CD4-positive, alpha-beta memory T cell (primary cell): Measurements from ENCODE around the gene ADRA2B. TPM values are rescaled to one million over a fixed set of nuclear protein-coding genes. Genes with fewer than 3 reads are reported as not detected.
"Not testable (repeated sequence)": the region's sequence is repeated elsewhere in the genome, so short reads cannot be mapped to it uniquely, and the experiment has no call there.

Experiments
- CTCF ChIA-PET: fragments of 350-600 bp; sonication (Branson Sonifier 250); formaldehyde crosslinking; loops from one replicate; lab custom pipeline; 2021; ENCODE audit warnings: inconsistent platforms; ENCODE audit not compliant: partially characterized antibody; lab: Charles Lee
- POLR2A ChIA-PET: fragments of 350-600 bp; sonication (Branson Sonifier 250); formaldehyde crosslinking; loops from one replicate; lab custom pipeline; 2021; ENCODE audit not compliant: partially characterized antibody; lab: Charles Lee
- DNase-seq, 5 donors: peaks; one replicate each; pipeline versions ENCODE4 v3.0.0 to v3.0.0-alpha.2; 2020 to 2022; ENCODE audit warnings: mixed read lengths in 1 of 5
- H3K27ac ChIP-seq: one replicate; pipeline ENCODE4 v1.7.0; 2013; ENCODE audit warnings: low read depth, low read length
- H3K27me3 ChIP-seq: 2 replicates; pipeline ENCODE4 v1.7.0; 2013; ENCODE audit warnings: mild to moderate bottlenecking, low read length, moderate library complexity; ENCODE audit not compliant: insufficient read depth
- H3K36me3 ChIP-seq: 2 replicates; pipeline ENCODE4 v1.7.0; 2013; ENCODE audit warnings: mild to moderate bottlenecking, low read length, moderate library complexity; ENCODE audit not compliant: insufficient read depth
- H3K4me1 ChIP-seq: 2 replicates; pipeline ENCODE4 v1.7.0; 2013; ENCODE audit warnings: mild to moderate bottlenecking, low read length, moderate library complexity; ENCODE audit not compliant: insufficient read depth
- H3K4me3 ChIP-seq, 2 donors: one replicate each; pipeline ENCODE4 v1.7.0; 2013; ENCODE audit warnings: low read length in 2 of 2, mild to moderate bottlenecking in 1 of 2
- H3K9me3 ChIP-seq, 2 donors: one replicate each; pipeline ENCODE4 v1.7.0; 2013; ENCODE audit warnings: low read length in 2 of 2, control low read depth in 1 of 2; ENCODE audit not compliant: control insufficient read depth in 1 of 2
- H3K27ac Mint-ChIP-seq, 7 donors: one replicate each; pipeline ENCODE4 v1.8.0; 2020 to 2021; ENCODE audit warnings: mixed read lengths in 7 of 7, mild to moderate bottlenecking in 6 of 7, inconsistent platforms in 3 of 7, moderate library complexity in 3 of 7
- H3K27me3 Mint-ChIP-seq, 2 donors: one replicate each; pipeline ENCODE4 v1.8.0; 2020 to 2021; ENCODE audit warnings: mixed read lengths in 2 of 2
- H3K36me3 Mint-ChIP-seq, 2 donors: one replicate each; pipeline ENCODE4 v1.8.0; 2020 to 2021; ENCODE audit warnings: mixed read lengths in 2 of 2, inconsistent platforms in 1 of 2, mild to moderate bottlenecking in 1 of 2
- H3K4me1 Mint-ChIP-seq, 4 donors: one replicate each; pipeline ENCODE4 v1.8.0; 2020 to 2021; ENCODE audit warnings: mixed read lengths in 4 of 4, mild to moderate bottlenecking in 1 of 4
- H3K4me3 Mint-ChIP-seq, 8 donors: one replicate each; pipeline ENCODE4 v1.8.0; 2020 to 2021; ENCODE audit warnings: mixed read lengths in 8 of 8, mild to moderate bottlenecking in 7 of 8, moderate library complexity in 6 of 8, inconsistent platforms in 3 of 8
- H3K9me3 Mint-ChIP-seq, 8 donors: one replicate each; pipeline ENCODE4 v1.8.0; 2020 to 2021; ENCODE audit warnings: mixed read lengths in 8 of 8, mild to moderate bottlenecking in 5 of 8, inconsistent platforms in 3 of 8, moderate library complexity in 1 of 8
- intact Hi-C: fragments of 100-400 bp; cut with micrococcal nuclease; formaldehyde crosslinking; loops from one replicate; pipeline ENCODE4 v1.15.1; 2023
- polyA plus RNA-seq, 2 donors: library from polyadenylated mRNA; unstranded; fragments of 300-500 nt; fragmentation: Illumina TruSeq; gene quantifications; one replicate each; pipeline ENCODE4 v1.2.3, GENCODE V29; 2021
- total RNA-seq, 2 experiments: library from RNA; stranded (reverse); gene quantifications; one replicate each; pipeline ENCODE4 v1.2.3, GENCODE V29; 2021

The ADRA2B gene
- total RNA-seq (not detected), polyA plus RNA-seq (not detected)

DNA sequence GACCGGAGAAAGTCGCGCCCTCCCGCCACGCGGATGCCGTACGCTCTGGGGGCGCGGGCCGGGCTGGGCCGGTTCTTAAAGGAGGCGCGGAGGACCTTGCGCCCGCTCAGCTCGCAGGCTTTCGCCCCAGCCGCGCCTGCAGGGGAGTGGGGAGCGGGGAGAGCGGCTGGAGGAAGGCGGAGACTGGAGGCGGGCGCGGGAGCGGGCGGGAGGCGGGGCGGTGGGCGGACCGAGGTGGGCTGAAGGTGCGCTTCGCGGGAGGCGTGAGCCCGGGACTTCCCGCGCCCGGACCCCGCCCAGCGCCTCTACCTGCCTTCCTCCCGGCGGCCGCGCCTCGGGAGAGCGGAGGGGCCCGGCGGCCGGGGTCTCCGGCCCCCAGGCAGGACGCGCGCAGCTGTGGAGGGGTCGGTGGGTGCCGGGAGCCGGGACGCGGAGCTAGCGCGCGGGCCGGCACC, at the start of gene ADRA2B:
Gene ADRA2B (minus strand): TSS at position 148 of the 455 bp plus-strand sequence. CDS start 422 bp downstream, outside the sequence.
- H3K36me3 ChIP-seq: no peaks in the 10 kb centered on the region
- H3K4me3 ChIP-seq: peak within 1 kb of the TSS in 1 of 2 donors; percentile 55

DNA sequence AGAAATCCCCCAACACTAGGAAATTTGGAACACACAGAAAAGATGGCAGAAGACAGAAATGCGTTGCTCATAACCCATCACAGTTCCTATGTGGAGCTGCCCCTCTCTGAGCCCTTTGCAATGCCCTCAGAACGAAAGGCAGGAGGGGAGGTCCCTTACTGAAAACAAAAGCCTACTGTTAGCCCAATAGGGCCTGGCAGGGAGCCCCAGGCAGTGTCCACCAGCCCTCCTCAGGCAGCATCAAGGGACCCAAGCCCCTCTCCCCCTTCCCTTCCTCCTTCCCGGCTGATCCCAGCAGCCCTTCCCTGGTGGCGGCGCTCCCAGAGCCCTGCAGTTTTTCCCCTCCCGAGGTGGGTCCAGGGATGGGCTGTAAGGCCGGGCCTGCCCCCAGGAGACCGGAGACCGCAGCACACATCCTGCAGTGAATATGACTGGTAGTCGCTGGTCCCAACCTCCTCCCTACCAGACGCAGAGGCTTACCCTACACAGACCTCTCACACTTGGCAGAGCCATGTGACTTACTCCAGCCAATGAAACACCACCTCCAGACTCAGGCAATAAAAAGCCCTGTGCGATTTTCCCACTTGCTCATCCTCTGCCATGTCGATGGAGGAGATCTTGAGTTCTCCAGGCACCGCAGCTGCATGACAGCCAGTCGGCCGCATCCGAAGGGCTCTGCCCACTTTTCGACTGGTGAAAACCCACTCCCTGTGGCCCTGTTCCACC, 48.3 kb upstream of the ADRA2B start:
- Mint-ChIP-seq H3K9me3 (peaks cover 0 to 6% (median 0%) of the 10 kb centered on the region in 8 donors), H3K4me3 (peak overlapping the region; percentile 48 to 86 (median 70)), H3K27ac (peak overlapping the region; percentile 93 to 98 (median 95)), H3K27me3 (no peaks in the 10 kb centered on the region), H3K4me1 (peaks cover 30 to 55% (median 43%) of the 10 kb centered on the region in 4 donors), H3K36me3 (no peaks in the 10 kb centered on the region)
- Histone ChIP-seq H3K4me3 (peak overlapping the region; percentile 20 to 36), H3K36me3 (no peaks in the 10 kb centered on the region), H3K9me3 (no peaks in the 10 kb centered on the region), H3K4me1 (peaks cover 42% of the 10 kb centered on the region), H3K27me3 (no peaks in the 10 kb centered on the region), H3K27ac (peak overlapping the region; percentile 58)
- intact Hi-C loops: loop anchor here (1.0 kb wide), 1 partner anchor 18 kb away; no protein-coding TSS in a partner anchor
- ChIA-PET POLR2A (interaction anchor here (1.0 to 9.8 kb wide), 5 partner anchors 10 to 693 kb away, joined by 3 to 285 read pairs (median 9); partner anchors contain the start of genes ANKRD39 and DUSP2), CTCF (interaction anchor here (2.7 to 7.6 kb wide), 4 partner anchors 9 to 25 kb away, joined by 11 to 60 read pairs (median 32); partner anchors contain the start of gene ASTL)
- peak; percentile 57 to 74 (median 61) for DNase-seq

More for the DNA sequence above, at the start of gene ADRA2B:
- peak; percentile 63 to 83 (median 67) for DNase-seq
- no peaks in the 10 kb centered on the region for H3K36me3 Mint-ChIP-seq
- Histone ChIP-seq H3K27ac (no peak within 1 kb of the TSS), H3K27me3 (no peaks in the 10 kb centered on the region), H3K9me3 (no peaks in the 10 kb centered on the region), H3K4me1 (peaks cover 6% of the 10 kb centered on the region)
- peak within 1 kb of the TSS in 4 of 7 donors; percentile 67 to 84 (median 82) for H3K27ac Mint-ChIP-seq
- no peaks in the 10 kb centered on the region for H3K9me3 Mint-ChIP-seq
- ChIA-PET CTCF (interaction anchor here (0.6 to 3.4 kb wide), 12 partner anchors 11 to 362 kb away, joined by 3 to 36 read pairs (median 4); partner anchors contain the start of genes ANKRD36C and ASTL), POLR2A (interaction anchor here (0.8 to 2.2 kb wide), 6 partner anchors 21 to 124 kb away, joined by 3 to 14 read pairs (median 4); partner anchors contain the start of genes ANKRD36C and ASTL)
- intact Hi-C loops: loop anchor here (2.0 to 10.0 kb wide), 2 partner anchors 92 to 124 kb away; no protein-coding TSS in a partner anchor
- peak within 1 kb of the TSS; percentile 58 to 85 (median 76) for H3K4me3 Mint-ChIP-seq
- H3K27me3 Mint-ChIP-seq: peaks cover 24 to 27% of the 10 kb centered on the region in 2 donors
- H3K4me1 Mint-ChIP-seq: peaks cover 3 to 32% (median 13%) of the 10 kb centered on the region in 4 donors

DNA sequence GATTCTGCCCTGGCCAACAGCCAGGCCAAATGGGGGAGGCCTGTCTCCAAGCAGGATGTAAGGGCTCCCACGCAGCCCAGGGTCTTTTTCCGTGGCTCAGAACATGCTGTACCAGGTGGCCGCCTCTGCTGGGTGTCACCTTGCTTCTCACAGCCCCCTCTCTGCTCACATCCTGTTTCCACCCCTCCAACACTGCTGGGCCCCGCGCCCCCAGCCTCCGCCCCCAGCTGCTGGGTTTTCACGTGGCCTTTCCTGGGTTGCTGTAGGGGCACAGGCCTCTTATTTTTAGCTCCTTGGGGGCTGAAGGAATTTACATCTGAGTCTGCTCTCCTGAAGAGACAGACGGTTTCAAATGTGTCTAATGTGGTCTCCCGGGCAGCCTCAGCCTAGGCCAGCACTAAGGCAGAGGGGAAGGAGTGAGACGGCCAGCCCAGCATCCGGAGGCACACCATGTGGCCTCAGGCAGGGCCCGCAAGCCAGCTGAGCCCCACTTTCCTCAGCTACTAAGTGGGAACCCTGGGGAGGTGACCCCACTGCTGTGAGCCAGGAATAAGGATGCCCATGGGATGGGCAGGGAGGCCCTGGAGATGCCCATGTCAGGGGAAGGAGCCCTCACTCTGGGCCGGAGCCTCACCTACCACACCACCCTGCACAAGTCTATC, 47.5 kb upstream of the ADRA2B start:
- no peaks in the 10 kb centered on the region for H3K9me3 ChIP-seq
- CTCF ChIA-PET: interaction anchor here (2.7 to 7.6 kb wide), 4 partner anchors 10 to 25 kb away, joined by 11 to 60 read pairs (median 32); partner anchors contain the start of gene ASTL
- H3K27ac Mint-ChIP-seq: peak overlapping the region; percentile 93 to 98 (median 95)
- peak; percentile 54 to 76 (median 57) for DNase-seq
- peaks cover 38 to 63% (median 50%) of the 10 kb centered on the region in 4 donors for H3K4me1 Mint-ChIP-seq
- no peaks in the 10 kb centered on the region for H3K36me3 Mint-ChIP-seq
- H3K27me3 ChIP-seq: no peaks in the 10 kb centered on the region
- H3K9me3 Mint-ChIP-seq: peaks cover 0 to 2% (median 0%) of the 10 kb centered on the region in 8 donors
- peak overlapping the region; percentile 58 for H3K27ac ChIP-seq
- H3K4me3 Mint-ChIP-seq: peak overlapping the region in 7 of 8 donors; percentile 48 to 86 (median 71)
- peaks cover 50% of the 10 kb centered on the region for H3K4me1 ChIP-seq
- peak overlapping the region; percentile 20 to 36 for H3K4me3 ChIP-seq
- no peaks in the 10 kb centered on the region for H3K36me3 ChIP-seq
- no peaks in the 10 kb centered on the region for H3K27me3 Mint-ChIP-seq
- POLR2A ChIA-PET: interaction anchor here (1.0 to 9.8 kb wide), 5 partner anchors 10 to 694 kb away, joined by 3 to 285 read pairs (median 9); partner anchors contain the start of genes ANKRD39 and DUSP2
- intact Hi-C loops: loop anchor here (1.0 kb wide), 1 partner anchor 18 kb away; no protein-coding TSS in a partner anchor

DNA sequence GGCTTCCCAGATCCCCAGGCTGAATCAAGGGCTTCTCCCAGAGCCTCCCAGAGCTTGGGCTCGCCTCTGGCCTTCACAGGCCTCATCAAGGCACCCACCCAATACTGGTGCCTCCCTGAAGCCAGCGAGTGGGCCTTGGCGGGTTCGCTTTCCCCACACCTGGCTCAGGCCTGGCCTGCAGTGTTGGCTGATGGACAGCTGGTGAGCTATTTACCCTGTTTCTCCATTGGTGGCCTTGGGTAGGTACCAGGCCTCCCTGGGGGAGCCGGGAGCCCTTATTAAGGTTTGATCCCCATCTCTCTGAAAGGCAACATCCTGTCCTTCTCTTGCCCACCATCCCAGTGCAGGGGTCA, 47.0 kb upstream of the ADRA2B start:
- H3K4me3 ChIP-seq: no peak overlapping the region
- H3K27me3 ChIP-seq: no peaks in the 10 kb centered on the region
- CTCF ChIA-PET: interaction anchor here (2.7 to 7.6 kb wide), 4 partner anchors 10 to 24 kb away, joined by 11 to 60 read pairs (median 32); partner anchors contain the start of gene ASTL
- no peaks in the 10 kb centered on the region for H3K27me3 Mint-ChIP-seq
- POLR2A ChIA-PET: interaction anchor here (1.0 to 9.8 kb wide), 5 partner anchors 11 to 694 kb away, joined by 3 to 285 read pairs (median 9); partner anchors contain the start of genes ANKRD39 and DUSP2
- no peak for DNase-seq
- H3K27ac ChIP-seq: peak overlapping the region; percentile 58
- peak overlapping the region in 6 of 8 donors; percentile 50 to 86 (median 70) for H3K4me3 Mint-ChIP-seq
- no peaks in the 10 kb centered on the region for H3K9me3 ChIP-seq
- H3K9me3 Mint-ChIP-seq: peaks cover 0 to 2% (median 0%) of the 10 kb centered on the region in 8 donors
- H3K27ac Mint-ChIP-seq: peak overlapping the region; percentile 93 to 98 (median 95)
- peaks cover 38 to 67% (median 54%) of the 10 kb centered on the region in 4 donors for H3K4me1 Mint-ChIP-seq
- H3K36me3 Mint-ChIP-seq: no peaks in the 10 kb centered on the region
- no peaks in the 10 kb centered on the region for H3K36me3 ChIP-seq
- intact Hi-C loops: no loop called here
- H3K4me1 ChIP-seq: peaks cover 55% of the 10 kb centered on the region

DNA sequence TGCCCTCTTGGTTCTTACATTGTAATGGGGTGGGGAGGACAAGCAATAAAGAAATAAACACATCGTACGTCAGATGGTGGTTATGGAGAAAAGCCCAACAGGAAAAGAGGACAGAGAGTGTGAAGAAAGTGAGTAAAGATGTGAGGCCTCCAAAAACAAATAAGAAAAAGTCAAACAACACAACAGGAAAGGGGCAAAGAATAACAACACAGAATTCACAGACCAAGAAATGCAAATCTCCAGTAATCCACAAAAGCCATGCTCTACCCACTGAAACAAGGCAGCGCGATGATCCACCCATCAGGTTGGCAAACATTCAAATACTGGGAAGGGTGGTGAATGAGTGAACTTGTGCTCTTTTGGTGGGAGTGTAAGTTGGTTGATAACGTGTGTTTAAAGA, 45.5 kb upstream of the ADRA2B start:
- intact Hi-C loops: no loop called here
- peak in 2 of 5 donors; percentile 44 to 45 for DNase-seq
- Mint-ChIP-seq H3K9me3 (peaks cover 0 to 2% (median 0%) of the 10 kb centered on the region in 8 donors), H3K27me3 (no peaks in the 10 kb centered on the region), H3K4me3 (peak overlapping the region in 6 of 8 donors; percentile 0 to 73 (median 34)), H3K36me3 (no peaks in the 10 kb centered on the region), H3K4me1 (peaks cover 47 to 77% (median 64%) of the 10 kb centered on the region in 4 donors), H3K27ac (peak overlapping the region; percentile 64 to 98 (median 86))
- no peaks in the 10 kb centered on the region for H3K36me3 ChIP-seq
- no peaks in the 10 kb centered on the region for H3K27me3 ChIP-seq
- peaks cover 70% of the 10 kb centered on the region for H3K4me1 ChIP-seq
- ChIA-PET CTCF (interaction anchor here (1.0 to 7.6 kb wide), 4 partner anchors 12 to 23 kb away, joined by 7 to 60 read pairs (median 27); partner anchors contain the start of gene ASTL), POLR2A (interaction anchor here (1.0 to 9.8 kb wide), 3 partner anchors 12 to 23 kb away, joined by 5 to 285 read pairs (median 13); partner anchors contain the start of genes ASTL and DUSP2)
- H3K9me3 ChIP-seq: no peaks in the 10 kb centered on the region
- peak overlapping the region; percentile 33 for H3K27ac ChIP-seq
- H3K4me3 ChIP-seq: no peak overlapping the region

GRCh38 chr2:96160366-96160765, 44.0 kb upstream of the ADRA2B start:
- H3K27ac ChIP-seq, H3K4me3 ChIP-seq, H3K4me3 Mint-ChIP-seq, H3K9me3 ChIP-seq, H3K9me3 Mint-ChIP-seq, H3K27me3 Mint-ChIP-seq, H3K36me3 Mint-ChIP-seq, intact Hi-C loops, H3K36me3 ChIP-seq, H3K27me3 ChIP-seq, DNase-seq: not testable (repeated sequence)
- Mint-ChIP-seq H3K4me1 (peaks cover 55 to 89% (median 75%) of the 10 kb centered on the region in 4 donors), H3K27ac (peak overlapping the region in 4 of 7 donors; percentile 29 to 93 (median 79))
- ChIA-PET CTCF (interaction anchor here (2.7 to 7.6 kb wide), 3 partner anchors 13 to 21 kb away, joined by 19 to 60 read pairs (median 26); partner anchors contain the start of gene ASTL), POLR2A (interaction anchor here (9.8 kb wide), 1 partner anchor 14 kb away, joined by 285 read pairs; the partner anchor contains the start of gene DUSP2)
- peaks cover 80% of the 10 kb centered on the region for H3K4me1 ChIP-seq
